ENCODE results near the gene CHST2.

CHST2 gene

DNA sequence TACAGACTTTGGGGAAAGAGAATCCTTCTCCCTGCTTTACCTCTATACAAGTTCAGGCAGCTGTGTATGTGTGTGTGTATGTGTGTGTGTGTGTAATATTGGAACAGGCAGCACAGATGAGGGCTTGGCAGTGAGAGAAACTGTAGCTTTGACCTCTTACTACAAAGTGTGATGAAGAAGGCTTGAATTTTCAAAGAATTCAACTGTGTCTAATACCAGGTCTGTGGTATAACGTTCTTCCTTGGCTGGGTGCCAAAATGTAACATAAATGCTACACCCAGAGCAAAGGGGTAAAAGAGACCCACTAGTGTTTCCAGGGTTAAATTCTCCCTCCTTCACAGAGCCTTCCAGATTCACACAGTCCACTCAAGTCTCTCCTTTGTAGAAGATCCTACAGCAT is 51.1 kb downstream of the CHST2 start:
- DNase-seq = no peak

GRCh38 chr3:143171141-143171980 is 51.8 kb downstream of the CHST2 start:
- no peak for DNase-seq

GRCh38 chr3:143172062-143172794 is 52.7 kb downstream of the CHST2 start:
- no peak for DNase-seq

DNA sequence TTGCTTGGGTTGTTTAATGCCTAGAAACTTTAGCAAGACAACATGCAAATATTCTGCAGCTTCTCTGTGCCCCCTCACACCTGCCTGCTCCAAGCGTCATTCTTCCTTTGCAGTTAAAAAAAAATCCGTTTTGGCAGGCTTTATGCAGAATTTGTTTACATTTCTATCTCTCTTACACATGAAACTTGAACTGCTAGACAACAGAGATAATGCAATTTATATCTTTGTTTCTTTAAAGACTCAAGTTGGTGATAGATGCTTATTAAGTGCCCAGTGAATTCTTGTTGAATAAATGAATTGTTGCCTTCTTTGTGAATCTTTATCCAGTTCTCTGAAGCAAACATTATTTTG is 53.2 kb downstream of the CHST2 start:
- DNase-seq = no peak

DNA sequence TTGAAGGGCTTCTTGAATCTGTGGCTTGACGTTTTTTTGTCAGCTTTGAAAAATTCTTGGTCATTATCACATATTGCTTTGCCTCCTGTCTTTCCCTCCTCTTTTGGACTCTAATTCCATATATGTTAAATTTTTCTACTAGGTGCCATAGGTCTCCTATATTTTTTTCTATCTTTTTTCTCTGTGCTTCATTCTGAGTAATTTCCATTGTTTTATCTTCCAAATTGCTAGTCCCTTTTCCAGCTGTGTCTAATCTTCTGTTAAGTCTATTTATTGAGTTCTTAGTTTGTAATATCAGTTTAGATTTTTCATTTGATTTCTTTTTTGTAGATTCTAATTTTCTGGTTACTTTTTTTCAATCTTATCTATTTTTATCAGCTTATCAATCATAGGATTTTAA is 53.7 kb downstream of the CHST2 start:
- no peak for DNase-seq

Measured in NCI-H446 (cell line).